Measurements from ENCODE around the gene ABCA4.

DNA sequence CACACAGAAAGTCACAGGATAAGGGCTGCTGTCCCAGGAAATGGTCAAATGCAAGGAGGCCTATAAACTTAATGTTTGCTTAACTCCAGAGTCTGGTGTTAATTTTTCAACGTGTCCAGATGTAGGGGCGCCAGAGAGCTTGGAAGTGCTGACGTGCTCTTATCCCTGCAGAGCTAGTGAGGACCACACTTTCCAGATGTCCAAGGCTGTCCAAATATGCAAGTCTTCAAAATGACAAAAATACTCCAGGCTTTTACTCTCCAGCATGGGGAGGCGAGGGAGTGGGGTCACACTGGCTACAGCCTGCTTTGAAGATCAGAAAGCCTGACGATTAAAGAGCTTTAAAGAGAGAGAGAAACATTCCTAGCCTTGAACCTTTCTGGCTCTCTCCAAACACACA, 57.6 kb downstream of the ABCA4 start:
- no peak for TF ChIP-seq POLR2A (IDR thresholded peaks at IDR 0.05)
- TF ChIP-seq, protein P1, sequence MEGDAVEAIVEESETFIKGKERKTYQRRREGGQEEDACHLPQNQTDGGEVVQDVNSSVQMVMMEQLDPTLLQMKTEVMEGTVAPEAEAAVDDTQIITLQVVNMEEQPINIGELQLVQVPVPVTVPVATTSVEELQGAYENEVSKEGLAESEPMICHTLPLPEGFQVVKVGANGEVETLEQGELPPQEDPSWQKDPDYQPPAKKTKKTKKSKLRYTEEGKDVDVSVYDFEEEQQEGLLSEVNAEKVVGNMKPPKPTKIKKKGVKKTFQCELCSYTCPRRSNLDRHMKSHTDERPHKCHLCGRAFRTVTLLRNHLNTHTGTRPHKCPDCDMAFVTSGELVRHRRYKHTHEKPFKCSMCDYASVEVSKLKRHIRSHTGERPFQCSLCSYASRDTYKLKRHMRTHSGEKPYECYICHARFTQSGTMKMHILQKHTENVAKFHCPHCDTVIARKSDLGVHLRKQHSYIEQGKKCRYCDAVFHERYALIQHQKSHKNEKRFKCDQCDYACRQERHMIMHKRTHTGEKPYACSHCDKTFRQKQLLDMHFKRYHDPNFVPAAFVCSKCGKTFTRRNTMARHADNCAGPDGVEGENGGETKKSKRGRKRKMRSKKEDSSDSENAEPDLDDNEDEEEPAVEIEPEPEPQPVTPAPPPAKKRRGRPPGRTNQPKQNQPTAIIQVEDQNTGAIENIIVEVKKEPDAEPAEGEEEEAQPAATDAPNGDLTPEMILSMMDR (IDR thresholded peaks at IDR 0.05) = peak in 2 of 3 experiments; percentile 26 to 34
- peak in 1 of 2 donors; percentile 42 for TF ChIP-seq POLR2AphosphoS5 (IDR thresholded peaks at IDR 0.05; ENCODE audit: insufficient read depth in 1 of 2, low read depth in 1 of 2)
